Gastroesophageal sphincter (tissue), 3 donors: ENCODE results near the gene MAP7D3.

Experiments used
- EP300 ChIP-seq: sonication (generic); formaldehyde crosslinking; IDR thresholded peaks from one replicate; pipeline ENCODE4 v1.6.1; 2017; ENCODE audit warnings: antibody characterized with exemption, mild to moderate bottlenecking
- POLR2A ChIP-seq, 2 donors: fragments of 450-650 bp; IDR thresholded peaks; one replicate each; pipeline ENCODE4 v1.6.1; 2017; ENCODE audit warnings: antibody characterized with exemption in 2 of 2, mild to moderate bottlenecking in 2 of 2, moderate library complexity in 1 of 2
- TF ChIP-seq, protein P1 (sequence below), 4 experiments: fragments of 200-600 bp in 2 of 4; fragments of 450-650 bp in 2 of 4; sonication (generic) in 1 of 4; IDR thresholded peaks; one replicate each; pipeline ENCODE4 v1.5.1; 2017 to 2019; ENCODE audit warnings: antibody characterized with exemption in 4 of 4, mild to moderate bottlenecking in 2 of 4, moderate library complexity in 2 of 4

DNA sequence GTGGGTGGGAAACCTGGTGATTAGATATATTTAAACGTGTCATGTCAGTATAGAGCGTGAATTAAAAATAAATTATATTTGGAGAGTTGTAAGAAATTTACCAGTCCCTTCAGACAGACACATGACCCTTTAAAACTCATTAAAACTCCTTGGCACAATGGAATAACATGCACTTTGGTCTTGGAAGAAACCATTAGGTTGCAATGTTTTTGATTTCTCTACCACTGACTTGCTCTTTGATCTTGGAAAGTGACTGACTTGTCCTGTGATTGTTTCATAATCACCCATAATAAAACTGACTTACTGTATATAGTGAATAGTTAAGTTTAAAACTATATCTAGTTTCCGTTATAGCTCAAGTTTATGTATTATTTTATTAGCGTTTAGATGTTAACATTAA, 68.0 kb downstream of the MAP7D3 start:
- TF ChIP-seq, protein P1, sequence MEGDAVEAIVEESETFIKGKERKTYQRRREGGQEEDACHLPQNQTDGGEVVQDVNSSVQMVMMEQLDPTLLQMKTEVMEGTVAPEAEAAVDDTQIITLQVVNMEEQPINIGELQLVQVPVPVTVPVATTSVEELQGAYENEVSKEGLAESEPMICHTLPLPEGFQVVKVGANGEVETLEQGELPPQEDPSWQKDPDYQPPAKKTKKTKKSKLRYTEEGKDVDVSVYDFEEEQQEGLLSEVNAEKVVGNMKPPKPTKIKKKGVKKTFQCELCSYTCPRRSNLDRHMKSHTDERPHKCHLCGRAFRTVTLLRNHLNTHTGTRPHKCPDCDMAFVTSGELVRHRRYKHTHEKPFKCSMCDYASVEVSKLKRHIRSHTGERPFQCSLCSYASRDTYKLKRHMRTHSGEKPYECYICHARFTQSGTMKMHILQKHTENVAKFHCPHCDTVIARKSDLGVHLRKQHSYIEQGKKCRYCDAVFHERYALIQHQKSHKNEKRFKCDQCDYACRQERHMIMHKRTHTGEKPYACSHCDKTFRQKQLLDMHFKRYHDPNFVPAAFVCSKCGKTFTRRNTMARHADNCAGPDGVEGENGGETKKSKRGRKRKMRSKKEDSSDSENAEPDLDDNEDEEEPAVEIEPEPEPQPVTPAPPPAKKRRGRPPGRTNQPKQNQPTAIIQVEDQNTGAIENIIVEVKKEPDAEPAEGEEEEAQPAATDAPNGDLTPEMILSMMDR (IDR thresholded peaks at IDR 0.05) = no peak
- TF ChIP-seq POLR2A (IDR thresholded peaks at IDR 0.05) (no peak), EP300 (no peak)
